GM19467 (cell line): ENCODE results near the gene KAZALD1.

Experiments used
- ATAC-seq: cut with Tn5 transposase; IDR thresholded peaks from one replicate; pipeline ENCODE4 v1.9.1; 2021; ENCODE audit warnings: mild to moderate bottlenecking, moderate library complexity; ENCODE audit not compliant: unreplicated experiment

Gene KAZALD1

DNA sequence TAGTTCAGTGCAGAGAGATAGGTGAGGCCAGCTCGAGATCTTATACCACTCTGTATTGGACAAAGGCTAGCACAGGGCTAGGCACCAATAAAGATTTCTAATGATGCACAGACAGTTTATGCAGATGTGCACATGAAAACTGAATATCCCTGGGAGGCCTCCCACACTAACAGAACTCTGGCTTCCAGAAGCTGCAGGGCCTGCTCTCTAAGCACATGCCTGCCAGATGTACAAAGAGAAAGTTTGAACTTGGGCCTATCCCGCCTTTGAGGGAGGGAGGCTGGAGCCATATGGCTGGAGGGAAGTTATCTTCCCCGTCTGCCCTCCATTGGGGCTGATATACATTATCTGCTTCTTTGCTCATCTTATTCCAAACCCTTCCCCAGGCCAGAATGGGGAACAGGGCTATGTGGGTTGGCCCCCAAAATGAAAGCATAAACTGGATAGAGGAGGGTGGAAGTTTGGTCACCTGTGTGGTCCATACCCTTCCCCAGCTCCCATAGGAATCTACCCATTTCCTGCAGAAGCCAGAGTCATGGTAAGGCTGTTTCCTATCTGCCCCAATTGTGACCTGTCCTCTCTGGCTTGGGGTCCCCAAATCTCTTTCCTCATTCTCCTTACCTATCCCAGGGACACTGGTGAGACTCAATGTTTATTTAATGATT is 3.8 kb downstream of the KAZALD1 start:
- no peak for ATAC-seq

DNA sequence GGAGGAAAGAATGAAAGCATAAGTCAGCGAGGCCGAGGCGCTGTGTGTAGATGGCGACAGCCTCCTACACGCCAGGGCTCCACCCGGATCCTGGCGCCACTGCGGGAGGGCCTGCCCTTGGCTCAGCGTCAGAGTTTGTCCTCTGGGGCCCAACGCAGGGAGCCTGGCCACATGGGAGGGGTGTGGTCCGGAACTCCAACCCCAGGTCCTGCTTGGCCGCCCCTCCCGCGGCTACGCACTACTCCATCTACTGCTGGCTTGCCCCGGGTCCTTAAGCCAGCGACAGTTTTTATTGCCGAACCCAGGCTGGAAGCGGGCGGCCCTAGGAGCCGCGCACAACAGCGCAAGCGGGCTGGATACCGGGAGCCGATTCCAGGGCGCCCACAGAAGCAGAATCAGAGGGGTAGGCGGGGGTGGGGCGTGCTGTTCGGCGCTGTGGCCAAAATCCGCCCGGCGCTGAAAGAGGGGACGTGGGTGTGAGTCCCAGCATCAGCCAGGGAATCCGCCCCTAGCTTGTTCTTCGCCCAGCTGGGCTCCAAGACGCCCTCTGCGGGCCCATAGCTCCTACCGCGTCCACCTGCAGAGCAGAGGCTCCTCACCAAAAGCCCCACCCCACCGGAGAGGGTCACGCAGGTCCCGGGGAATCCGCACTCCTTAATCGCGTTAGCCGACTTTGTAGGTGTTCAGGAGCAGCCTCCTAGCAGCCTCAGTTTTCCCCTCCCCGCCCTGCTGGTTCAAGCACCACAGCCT is 4.5 kb downstream of the KAZALD1 start:
- ATAC-seq = no peak

DNA sequence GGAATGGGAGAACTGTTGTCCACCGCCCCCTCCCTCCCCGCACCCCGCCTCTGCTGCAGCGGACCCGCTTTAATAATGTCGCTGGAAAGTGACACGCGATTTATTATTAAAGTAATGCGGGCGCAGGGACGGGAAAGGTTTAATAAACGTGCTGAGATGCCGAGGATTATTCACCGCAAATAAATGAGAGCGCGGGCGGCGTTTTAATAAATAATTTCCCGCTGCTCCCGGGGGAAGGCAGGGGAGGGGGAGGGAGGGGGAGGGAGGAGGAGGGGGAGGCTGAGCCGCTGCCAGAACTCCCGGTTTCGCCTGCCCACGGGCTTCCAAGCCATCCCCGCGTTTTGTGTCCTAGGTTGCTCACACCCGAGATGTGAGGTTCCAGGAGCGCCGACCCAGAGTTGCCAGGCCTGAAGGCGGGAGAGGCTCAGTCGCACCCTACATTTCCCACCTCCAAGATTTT is 5.1 kb downstream of the KAZALD1 start:
- ATAC-seq = no peak

DNA sequence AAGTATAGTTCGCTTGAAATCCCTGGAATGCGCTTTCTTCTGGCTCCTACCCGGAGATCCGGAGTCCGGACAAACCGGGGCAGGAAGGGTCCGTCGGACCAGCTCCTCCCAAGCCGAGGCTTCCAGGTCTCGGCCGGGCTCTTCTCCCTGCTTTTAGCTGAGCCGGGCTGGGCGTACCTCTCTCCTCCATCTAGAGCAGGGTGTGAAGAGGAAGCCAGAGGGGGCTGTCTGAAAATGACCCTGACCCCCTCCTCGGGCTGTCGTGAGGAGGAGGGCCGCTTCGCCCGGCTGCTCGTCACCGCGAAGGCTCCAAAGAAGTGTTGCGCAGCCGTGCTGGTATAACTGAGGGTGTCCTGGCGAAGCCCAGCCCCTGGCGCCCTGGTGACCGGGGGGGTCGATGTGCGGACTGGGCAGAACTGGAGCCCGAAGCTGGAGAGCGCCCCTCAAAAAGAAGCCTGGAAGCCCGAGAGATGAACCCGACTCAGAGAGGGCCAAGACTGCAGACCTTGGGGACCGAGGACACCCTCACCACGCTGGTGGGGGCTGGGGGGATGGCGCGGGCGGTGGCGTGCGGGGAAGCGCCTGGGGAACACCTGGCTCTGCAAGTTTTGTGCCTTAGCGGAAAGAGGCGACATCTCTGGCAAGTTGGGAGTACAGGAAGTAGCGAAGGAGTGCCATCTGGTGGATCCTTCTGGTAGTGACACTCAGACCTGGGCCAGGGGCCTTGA is 5.7 kb downstream of the KAZALD1 start:
- ATAC-seq = no peak

DNA sequence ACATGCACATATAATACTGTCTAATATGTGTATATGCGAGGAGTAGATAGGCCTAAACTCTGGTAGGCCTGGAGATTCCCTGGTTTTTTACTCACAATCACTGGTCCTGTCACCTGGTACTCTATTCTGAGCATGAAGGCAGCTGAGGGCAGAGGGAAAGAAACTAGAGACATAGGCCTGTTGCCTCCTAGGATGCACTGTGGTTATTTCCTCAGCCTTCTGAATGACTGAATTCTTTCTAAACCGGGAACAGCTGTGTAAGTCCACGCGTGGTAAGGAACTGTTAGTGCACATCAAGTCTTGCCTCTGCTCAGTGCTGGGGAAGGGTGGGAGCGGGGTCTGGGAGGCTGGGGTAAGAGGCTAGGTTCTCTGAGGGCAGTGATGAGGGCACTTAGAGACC is 7.7 kb downstream of the KAZALD1 start:
- ATAC-seq = no peak

DNA sequence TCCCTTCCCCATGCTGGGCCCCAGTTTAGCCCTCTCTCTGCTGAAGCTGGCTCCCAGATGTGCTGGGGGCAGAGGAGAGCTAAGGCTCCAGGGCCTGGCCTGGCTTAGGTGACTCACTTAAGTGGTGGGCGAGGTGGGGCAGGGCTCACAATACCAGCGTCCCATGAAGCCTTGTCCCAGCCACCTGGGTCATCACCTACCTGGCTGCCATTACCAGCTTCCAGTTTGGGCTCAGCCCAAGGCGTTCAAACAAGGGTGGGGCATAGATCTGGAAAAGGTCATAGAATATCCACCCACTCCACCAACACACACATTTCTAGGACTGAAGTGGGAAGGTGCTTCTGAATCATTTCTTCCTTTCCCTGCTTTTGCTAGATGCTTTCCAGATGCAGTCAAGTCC is 8.3 kb downstream of the KAZALD1 start:
- no peak for ATAC-seq

DNA sequence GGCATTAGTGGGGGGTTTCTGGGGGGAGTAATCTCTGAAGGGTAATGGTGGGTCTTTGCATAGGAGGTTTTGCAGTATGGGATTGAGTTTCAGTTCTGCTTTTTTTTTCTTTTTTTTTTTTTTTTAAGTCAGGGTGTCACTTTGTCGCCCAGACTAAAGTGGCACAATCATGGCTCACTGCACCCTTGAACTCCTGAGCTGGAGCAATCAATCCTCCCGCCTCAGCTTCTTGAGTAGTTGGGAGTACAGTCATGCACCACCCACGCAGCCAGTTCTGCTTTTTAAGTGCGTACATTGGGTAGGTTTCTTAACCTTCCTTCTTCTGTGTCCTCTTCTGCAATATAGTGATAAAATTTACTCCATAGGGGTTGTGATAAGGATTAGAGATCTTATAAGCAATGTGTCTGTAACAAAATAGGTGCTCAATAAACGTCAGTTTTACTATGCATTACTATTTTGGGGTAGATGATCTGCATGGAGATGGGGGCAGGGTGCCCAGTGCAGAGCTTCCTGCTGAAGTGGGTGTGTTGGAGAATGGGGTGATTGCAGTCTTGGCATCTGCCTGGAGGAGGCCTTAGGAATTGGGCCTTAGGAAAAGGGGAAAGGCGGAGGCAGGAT is 9.6 kb downstream of the KAZALD1 start:
- ATAC-seq = no peak

DNA sequence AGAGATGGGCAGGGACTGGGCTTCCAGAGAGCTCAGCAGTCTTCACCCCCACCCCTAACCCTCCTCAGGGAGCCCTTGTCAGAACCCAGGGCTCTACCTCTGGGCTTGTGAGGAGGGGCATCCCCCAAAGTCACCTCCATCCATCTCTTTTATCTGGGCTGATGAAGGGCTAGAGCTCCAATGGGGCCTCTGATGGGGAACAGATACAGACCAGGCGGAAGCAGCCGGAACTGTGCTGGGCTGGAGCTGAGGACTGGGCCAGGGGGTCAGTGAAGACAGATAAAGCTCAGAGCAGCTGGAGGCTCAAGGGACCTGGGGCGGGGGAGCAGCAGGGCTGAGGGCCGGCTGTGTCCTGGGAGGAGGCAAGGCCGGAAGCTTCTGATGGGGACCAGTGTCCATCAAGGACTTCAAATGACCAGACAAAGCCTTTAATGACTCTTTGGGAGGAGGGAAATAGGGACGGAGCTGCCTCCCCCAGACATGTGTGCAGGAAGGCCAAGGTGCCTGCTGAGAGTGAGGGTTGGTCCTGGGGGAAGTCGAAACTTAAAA is 10.2 kb downstream of the KAZALD1 start:
- ATAC-seq = no peak

DNA sequence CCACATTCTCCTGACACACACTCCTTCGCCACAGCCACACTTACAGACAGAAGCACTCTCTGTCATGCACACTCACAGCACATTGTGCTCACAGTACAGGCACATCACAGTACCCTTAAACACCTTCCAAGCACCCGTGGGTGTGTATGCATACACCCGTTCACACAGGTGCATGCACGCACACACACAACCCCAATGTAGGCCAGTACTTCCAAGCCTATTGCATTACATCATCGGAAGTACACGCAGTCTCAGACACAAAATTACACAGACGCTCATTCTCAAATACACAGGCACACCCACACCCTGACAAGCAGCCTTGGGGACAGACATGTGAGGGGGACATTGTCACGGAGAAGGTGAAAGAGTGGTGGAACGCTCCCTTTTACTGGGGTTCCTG is 11.1 kb downstream of the KAZALD1 start:
- ATAC-seq = no peak

DNA sequence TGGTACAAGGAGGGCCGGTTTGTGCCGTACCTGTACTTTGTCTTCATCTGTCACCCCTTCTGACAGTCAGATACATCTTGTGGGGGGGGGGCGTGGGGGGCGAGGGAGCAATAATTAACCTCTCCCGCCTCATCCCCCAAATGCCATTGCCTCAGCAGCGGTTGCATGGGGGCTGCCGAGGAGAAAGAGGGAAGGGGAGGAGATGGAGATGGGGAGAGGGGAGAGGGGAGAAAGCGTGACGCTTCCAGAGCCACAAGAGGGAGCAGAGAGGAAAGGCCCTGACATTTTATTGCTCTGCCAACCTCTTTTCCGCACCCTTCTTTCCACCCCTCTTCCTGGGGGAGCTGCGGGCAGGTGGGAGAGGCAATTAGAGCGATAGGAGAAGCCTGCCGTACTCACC is 11.8 kb downstream of the KAZALD1 start:
- no peak for ATAC-seq

DNA sequence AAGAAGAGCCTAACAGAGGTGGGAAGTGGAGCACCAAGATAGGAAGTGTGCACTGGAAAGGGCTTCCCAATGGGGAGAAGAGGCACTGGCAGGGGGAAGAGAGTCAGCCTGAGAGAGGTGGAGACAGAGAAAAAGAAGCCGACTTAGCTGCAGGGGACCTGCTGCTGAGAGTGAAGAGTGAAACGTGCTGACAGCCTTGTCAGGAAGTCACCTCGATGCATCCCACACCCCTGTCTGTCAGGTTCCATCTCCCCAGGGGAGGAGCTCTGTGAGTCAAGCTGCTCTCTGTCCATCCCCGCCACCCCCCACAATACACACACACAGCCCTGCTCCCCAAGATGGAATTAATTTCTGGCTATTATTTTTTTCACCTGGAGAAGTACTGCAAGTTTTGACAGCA is 14.0 kb downstream of the KAZALD1 start:
- ATAC-seq = no peak

DNA sequence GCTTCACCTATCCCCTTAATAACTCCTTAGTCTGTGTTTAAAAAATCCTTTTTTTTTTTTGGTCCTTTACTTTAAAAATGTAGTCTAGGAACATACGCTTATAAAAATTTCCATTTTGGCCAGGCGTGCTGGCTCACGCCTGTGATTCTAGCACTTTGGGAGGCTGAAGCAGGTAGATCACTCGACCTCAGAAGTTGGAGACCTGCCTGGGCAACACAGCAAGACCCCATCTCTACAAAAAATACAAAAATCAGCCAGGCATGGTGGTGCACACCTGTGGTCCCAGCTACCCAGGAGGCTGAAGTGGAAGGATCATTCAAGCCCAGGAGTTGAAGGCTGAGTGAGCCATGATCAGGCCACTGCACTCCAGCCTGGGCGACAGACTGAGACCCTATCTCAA is 14.8 kb downstream of the KAZALD1 start:
- ATAC-seq = no peak

DNA sequence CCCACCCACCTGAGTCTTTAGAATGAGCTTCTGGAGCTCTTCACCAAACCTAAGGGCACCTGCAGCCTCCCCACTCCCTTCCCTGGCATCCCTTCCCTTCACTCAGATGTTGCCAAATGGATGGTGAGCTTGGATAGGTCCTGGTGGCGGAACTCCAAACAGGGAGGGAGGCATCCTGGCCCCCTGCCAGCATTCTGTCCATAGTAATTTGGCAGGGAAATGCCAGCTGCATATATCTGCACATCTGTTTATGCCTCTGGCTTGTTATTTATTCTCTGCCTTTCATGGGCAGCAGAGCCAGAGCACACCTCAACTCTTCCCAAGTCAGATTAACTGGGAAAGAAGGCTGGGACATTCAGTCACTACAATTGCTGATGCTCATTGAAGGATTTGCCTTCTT is 18.1 kb downstream of the KAZALD1 start:
- no peak for ATAC-seq

DNA sequence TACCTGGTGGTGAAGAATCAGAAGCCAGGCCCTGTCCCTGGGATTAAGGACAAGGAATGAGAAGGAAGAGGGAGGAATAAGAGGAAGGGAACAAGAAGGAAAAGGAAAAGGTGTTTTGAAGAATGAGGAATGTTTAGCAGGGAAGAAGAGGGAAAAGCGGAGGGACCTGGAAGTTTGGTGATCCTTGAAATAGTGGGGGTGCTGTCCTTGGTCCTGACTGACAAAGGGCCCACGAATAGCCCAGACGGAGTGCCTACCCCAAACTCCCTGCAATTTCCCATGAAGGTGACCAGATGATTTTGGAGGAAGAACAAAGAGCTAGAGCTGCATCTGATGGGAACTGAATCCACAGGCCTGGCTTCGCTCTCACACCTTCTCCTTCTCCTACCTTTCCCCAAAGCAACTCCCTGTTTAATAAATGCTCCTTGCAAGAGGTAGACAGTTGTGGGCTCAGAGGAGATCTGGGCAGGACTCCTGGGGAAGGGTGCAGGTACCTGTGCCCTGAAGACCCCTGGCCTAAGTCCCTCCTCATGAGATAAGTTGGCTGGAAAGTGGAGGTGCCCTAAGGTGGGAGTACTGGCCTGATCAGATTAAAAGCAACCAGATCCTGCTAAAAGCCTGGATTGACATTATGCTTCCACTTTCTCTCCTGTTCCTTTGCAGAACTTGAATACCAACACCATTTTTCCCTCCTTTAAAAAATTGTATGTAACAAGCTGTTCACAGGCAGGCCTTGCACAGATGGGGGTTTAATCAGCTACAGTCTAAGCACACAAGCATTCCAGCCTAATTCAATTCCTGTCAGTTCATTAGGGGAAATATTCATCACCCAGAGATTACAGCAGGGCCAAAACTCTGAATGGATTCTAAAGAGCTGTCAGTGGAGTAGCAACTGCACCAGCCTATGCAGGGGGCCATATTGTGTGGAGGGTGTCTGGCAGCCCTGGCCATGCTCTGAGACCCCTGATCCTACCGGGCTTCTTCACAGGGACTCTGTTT is 19.4 kb downstream of the KAZALD1 start:
- ATAC-seq = no peak

DNA sequence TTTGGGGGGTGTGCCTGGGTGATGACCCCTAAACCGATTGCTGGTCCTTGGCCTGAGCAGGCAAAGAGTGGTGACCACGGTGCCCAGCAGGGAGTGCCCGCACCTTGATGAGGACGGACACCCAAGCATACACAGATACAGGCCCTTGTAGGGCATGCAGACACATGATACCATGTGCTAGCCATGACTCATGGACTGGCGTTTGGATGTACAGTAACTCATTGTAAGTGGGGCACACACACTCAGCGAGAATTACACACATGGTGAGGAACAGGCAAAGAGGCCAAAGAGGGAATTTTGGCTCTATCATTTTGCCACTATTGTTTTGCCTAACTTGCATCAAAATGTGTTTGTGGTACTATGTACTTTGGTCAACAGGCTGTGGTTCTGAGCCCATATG is 24.1 kb downstream of the KAZALD1 start:
- no peak for ATAC-seq

DNA sequence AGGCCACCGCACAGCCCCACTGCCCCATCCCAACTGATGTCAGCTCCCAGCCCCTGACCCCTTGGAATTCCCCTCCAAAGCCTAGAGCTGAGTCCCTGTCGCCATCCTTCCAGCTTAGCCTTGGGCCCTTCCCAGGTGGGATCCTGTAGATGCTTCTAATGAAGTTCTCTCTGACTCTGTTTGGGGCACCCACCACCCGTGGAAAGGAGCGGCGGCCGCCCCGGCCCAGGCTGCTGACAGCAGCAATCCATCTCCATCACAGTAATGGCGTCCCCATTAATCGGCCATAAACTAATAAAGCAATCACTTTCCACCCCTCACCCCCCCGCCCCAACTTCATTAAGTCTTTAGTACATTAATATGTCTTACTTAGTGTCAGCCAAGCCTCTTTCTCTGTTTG is 25.6 kb downstream of the KAZALD1 start:
- ATAC-seq = no peak

DNA sequence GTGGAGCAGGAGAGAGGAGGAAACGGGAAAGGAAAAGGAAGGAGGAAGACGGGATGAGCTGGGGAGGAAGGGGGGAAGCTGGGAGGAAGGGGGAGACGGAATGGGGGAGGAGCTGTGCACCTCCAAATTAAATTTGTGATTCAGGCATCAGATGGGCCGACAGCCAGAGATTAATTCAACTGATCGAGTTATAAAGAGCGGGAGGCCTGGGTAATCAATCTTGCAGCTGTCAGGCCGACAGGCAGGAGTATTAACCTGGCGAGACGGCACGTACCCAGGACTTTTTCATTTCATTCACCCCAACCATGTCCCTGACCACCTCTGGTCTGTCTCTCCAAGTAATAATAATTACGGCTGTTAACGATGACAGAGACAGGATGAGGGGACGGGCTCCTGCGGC is 26.2 kb downstream of the KAZALD1 start:
- ATAC-seq = no peak

DNA sequence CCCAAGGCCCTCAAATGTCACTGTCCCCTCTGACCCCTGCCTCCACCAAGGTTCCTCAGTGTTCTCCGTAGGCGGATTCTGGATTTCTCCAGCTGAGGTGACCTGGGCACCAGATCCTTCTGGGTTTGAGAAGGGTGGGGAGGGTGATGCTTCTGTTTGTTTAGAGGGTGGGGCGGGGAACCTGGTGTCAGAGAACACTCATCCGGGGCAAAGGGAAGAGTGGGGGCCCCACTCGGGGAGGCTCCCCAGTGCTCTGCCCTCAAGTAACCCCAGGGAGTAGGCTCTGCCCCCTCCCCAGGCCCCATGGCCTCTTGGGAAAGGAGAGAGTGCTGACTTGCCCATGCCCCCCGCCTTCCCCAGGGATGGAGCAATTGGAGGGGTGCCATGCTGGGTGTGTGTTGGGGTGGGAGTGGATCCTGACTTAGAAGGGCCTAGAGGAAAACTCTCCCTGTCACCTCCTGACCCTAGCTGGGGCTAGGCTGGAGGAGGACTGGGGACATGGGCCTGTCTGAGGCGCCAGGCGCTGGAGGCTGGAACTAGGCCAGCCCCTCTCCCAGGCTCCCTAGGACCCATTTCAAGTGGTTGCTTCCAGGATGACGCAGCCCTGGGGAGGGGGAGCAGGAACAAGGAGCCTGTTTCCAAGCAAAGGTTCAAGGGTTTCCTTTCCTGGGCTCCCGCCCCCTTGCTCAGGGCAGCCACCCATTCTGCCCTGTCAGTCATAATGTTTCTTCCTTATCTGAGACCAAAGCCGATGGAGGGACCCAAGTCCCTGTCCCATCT is 27.9 kb downstream of the KAZALD1 start:
- ATAC-seq = no peak

DNA sequence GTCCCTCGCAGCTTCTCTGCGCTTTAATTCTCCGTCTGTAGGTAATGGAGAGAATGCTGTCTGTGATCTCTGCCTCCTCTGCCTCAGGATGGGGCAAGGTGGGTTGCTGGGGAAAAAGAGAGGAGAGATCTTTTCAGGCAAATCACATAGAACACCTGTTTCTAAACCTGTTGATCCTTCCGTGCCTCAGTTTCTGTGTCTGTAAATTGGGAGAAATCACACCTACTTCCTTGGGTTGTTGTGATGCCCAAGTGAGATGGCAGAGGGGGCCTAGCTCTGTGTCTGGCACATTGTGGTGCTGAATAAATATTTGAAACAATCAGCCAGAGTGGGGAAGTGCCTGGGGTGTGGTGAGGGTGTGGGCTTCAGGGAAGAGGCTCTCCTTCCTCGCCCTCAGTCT is 28.8 kb downstream of the KAZALD1 start:
- ATAC-seq = no peak
